CD14-positive monocyte (primary cell): ENCODE results near the gene GNAL. TPM values are rescaled to one million over a fixed set of nuclear protein-coding genes. Genes with fewer than 3 reads are reported as not detected.
"Not testable (repeated sequence)": the region's sequence is repeated elsewhere in the genome, so short reads cannot be mapped to it uniquely, and the experiment has no call there.

ENCODE experiments used
- DNase-seq, 3 donors: peaks; one replicate each; pipeline ENCODE4 v3.0.0-alpha.2; 2011 to 2022
- H2AFZ ChIP-seq: 2 replicates; pipeline ENCODE4 v1.6.0; 2012; ENCODE audit warnings: mild to moderate bottlenecking, low read depth, low read length, inconsistent platforms; ENCODE audit not compliant: insufficient read depth, poor library complexity, severe bottlenecking
- H3K27ac ChIP-seq, 2 donors: 1 replicate in 1 of 2; 2 replicates in 1 of 2; pipeline ENCODE4 v1.5.1; 2012 to 2013; ENCODE audit warnings: low read length in 2 of 2, control low read depth in 1 of 2, inconsistent platforms in 1 of 2, low read depth in 1 of 2, mild to moderate bottlenecking in 1 of 2
- H3K27me3 ChIP-seq, 2 donors: one replicate each; pipeline versions ENCODE4 v1.6.0 to v1.6.1; 2011 to 2013; ENCODE audit warnings: low read length in 2 of 2; ENCODE audit not compliant: control insufficient read depth in 2 of 2, insufficient read depth in 2 of 2
- H3K36me3 ChIP-seq, 2 donors: replicated peaks in 1 of 2; 1 replicate in 1 of 2; 2 replicates in 1 of 2; pipeline versions ENCODE4 v1.5.1 to v1.6.1; 2012 to 2013; ENCODE audit warnings: low read length in 2 of 2, control low read depth in 1 of 2, inconsistent platforms in 1 of 2, mild to moderate bottlenecking in 1 of 2; ENCODE audit not compliant: insufficient read depth in 2 of 2, control insufficient read depth in 1 of 2
- H3K4me1 ChIP-seq, 2 donors: 1 replicate in 1 of 2; 2 replicates in 1 of 2; pipeline versions ENCODE4 v1.5.1 to v1.6.1; 2012 to 2013; ENCODE audit warnings: low read length in 2 of 2, control low read depth in 1 of 2, inconsistent platforms in 1 of 2, mild to moderate bottlenecking in 1 of 2, moderate library complexity in 1 of 2; ENCODE audit not compliant: insufficient read depth in 2 of 2, control insufficient read depth in 1 of 2
- H3K4me2 ChIP-seq: replicated peaks from 2 replicates; pipeline ENCODE3; 2012; ENCODE audit warnings: low read length, moderate library complexity, mild to moderate bottlenecking; ENCODE audit not compliant: poor library complexity, severe bottlenecking; ENCODE audit errors: extremely low read depth
- H3K4me3 ChIP-seq, 3 experiments: fragments of 200-600 bp in 1 of 3; sonication (generic) in 1 of 3; replicated peaks in 1 of 3; 1 replicate in 2 of 3; 2 replicates in 1 of 3; pipeline ENCODE4 v1.5.1; 2011 to 2013; ENCODE audit warnings: low read length in 3 of 3, mild to moderate bottlenecking in 3 of 3, control low read depth in 2 of 3, low read depth in 2 of 3, inconsistent platforms in 1 of 3, moderate library complexity in 1 of 3
- H3K79me2 ChIP-seq: 2 replicates; pipeline ENCODE4 v1.6.0; 2012; ENCODE audit warnings: mild to moderate bottlenecking, control low read depth, inconsistent platforms, low read length, moderate library complexity; ENCODE audit not compliant: insufficient read depth
- H3K9ac ChIP-seq: 2 replicates; pipeline ENCODE4 v1.6.0; 2017; ENCODE audit warnings: low read length, mild to moderate bottlenecking; ENCODE audit not compliant: insufficient read depth, poor library complexity, severe bottlenecking
- H3K9me3 ChIP-seq, 2 donors: replicated peaks in 1 of 2; 1 replicate in 1 of 2; 2 replicates in 1 of 2; pipeline versions ENCODE4 v1.5.1 to v1.6.1; 2012 to 2013; ENCODE audit warnings: low read length in 2 of 2, control low read depth in 1 of 2; ENCODE audit not compliant: control insufficient read depth in 1 of 2, insufficient read depth in 1 of 2
- H4K20me1 ChIP-seq: 2 replicates; pipeline ENCODE4 v1.6.0; 2012; ENCODE audit warnings: mild to moderate bottlenecking, low read length, control low read depth, moderate library complexity; ENCODE audit not compliant: insufficient read depth
- H3K27ac Mint-ChIP-seq, 7 donors: one replicate each; pipeline ENCODE4 v1.8.0; 2020; ENCODE audit warnings: mild to moderate bottlenecking in 7 of 7, mixed read lengths in 7 of 7, moderate library complexity in 6 of 7, inconsistent platforms in 2 of 7
- H3K27me3 Mint-ChIP-seq, 3 donors: one replicate each; pipeline ENCODE4 v1.8.0; 2021 to 2022; ENCODE audit warnings: low read depth in 3 of 3, mild to moderate bottlenecking in 3 of 3, mixed read lengths in 3 of 3, moderate library complexity in 3 of 3, inconsistent platforms in 1 of 3
- H3K36me3 Mint-ChIP-seq, 2 donors: one replicate each; pipeline ENCODE4 v1.8.0; 2020; ENCODE audit warnings: mixed read lengths in 2 of 2, inconsistent platforms in 1 of 2, mild to moderate bottlenecking in 1 of 2
- H3K4me1 Mint-ChIP-seq: one replicate; pipeline ENCODE4 v1.8.0; 2020; ENCODE audit warnings: mild to moderate bottlenecking, mixed read lengths
- H3K4me3 Mint-ChIP-seq, 2 donors: one replicate each; pipeline ENCODE4 v1.8.0; 2020; ENCODE audit warnings: mild to moderate bottlenecking in 2 of 2, mixed read lengths in 2 of 2, moderate library complexity in 1 of 2
- H3K9me3 Mint-ChIP-seq, 7 donors: one replicate each; pipeline ENCODE4 v1.8.0; 2020 to 2022; ENCODE audit warnings: mixed read lengths in 7 of 7, mild to moderate bottlenecking in 6 of 7, moderate library complexity in 6 of 7, inconsistent platforms in 2 of 7
- WGBS: methylation state at CpG from one replicate; pipeline ENCODE4 v1.1.5; 2013; ENCODE audit warnings: missing lambda C conversion rate; ENCODE audit not compliant: insufficient coverage; 5-methylcytosine and 5-hydroxymethylcytosine counted together
- intact Hi-C, 2 donors: fragments of 100-400 bp; cut with micrococcal nuclease; formaldehyde crosslinking; loops; one replicate each; pipeline versions ENCODE4 v1.15.0 to v1.15.1; 2023
- polyA plus RNA-seq, 3 donors: library from polyadenylated mRNA; depleted of rRNA in 1 of 3; unstranded in 2 of 3; stranded (reverse) in 1 of 3; fragments of 300-500 nt in 2 of 3; fragments of >200 nt in 1 of 3; fragmentation: Illumina TruSeq in 2 of 3; gene quantifications; 1 replicate in 2 of 3; 2 replicates in 1 of 3; pipeline ENCODE4 v1.2.3, GENCODE V29; 2012 to 2021
- TF ChIP-seq, protein P1 (sequence below): fragments of 200-600 bp; IDR thresholded peaks from one replicate; pipeline ENCODE4 v1.8.0; 2022; ENCODE audit warnings: antibody characterized with exemption, mild to moderate bottlenecking

GNAL gene
- polyA plus RNA-seq, 3 donors: 0.01 to 0.03 TPM; not detected in 1

DNA sequence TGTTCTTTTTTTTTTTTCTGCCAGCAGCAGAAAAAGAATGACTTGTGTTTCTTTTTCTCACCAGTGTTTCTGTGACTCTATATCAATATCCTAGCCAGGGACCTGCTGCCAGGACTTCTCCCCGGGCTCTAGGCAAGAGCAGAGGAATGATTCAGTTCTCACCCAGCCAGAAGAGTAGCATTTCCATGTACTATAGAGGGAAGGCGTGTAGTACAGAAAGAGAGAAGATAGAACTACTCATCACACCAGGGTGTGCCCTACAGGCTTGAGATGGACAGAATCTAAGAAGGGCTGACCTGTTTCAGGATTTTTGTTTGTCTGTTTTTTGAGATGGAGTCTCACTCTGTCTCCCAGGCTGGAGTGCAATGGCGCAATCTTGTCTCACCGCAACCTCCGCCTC, 230.5 kb downstream of the GNAL start:
- H4K20me1 ChIP-seq, intact Hi-C loops, H3K9me3 ChIP-seq, H3K27me3 Mint-ChIP-seq, H3K36me3 Mint-ChIP-seq, H3K27me3 ChIP-seq, DNase-seq, H3K9ac ChIP-seq, H3K27ac ChIP-seq, H3K36me3 ChIP-seq, H3K4me3 ChIP-seq, H3K4me2 ChIP-seq, H2AFZ ChIP-seq, H3K79me2 ChIP-seq, H3K4me3 Mint-ChIP-seq, H3K9me3 Mint-ChIP-seq: not testable (repeated sequence)
- 20% methylated on average over 1 of the region's 5 CpGs for WGBS
- peaks cover 38 to 51% of the 10 kb centered on the region in 2 donors for H3K4me1 ChIP-seq
- peaks cover 49% of the 10 kb centered on the region for H3K4me1 Mint-ChIP-seq
- peak overlapping the region in 3 of 7 donors; percentile 41 to 73 (median 58) for H3K27ac Mint-ChIP-seq

DNA sequence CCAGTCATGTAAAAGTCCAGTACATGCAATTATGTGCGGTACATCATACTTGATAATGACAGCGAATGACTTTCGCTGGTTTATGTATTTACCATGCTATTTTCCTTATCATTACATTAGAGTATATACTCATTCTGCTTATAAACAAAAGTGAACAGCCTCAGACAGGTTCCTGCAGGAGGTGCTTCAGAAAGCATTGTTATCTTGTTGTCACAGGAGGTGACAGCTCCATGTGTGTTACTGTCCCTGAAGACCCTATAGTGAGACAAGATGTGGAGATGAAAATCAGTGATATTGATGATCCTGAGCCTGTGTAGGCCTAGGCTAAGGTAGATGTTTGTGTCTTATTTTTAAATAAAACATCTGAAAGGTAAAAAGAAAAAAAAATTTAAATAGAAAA, 234.4 kb downstream of the GNAL start:
- no peaks in the 10 kb centered on the region for H3K36me3 ChIP-seq
- WGBS: no CpG with 5 or more reads among the region's 3 CpGs
- H3K4me3 ChIP-seq: no peak overlapping the region
- H2AFZ ChIP-seq: no peak overlapping the region
- H3K4me2 ChIP-seq: no peak overlapping the region
- Mint-ChIP-seq H3K27me3 (peaks cover 0 to under 1% (median 0%) of the 10 kb centered on the region in 3 donors), H3K27ac (no peak overlapping the region), H3K4me3 (no peak overlapping the region), H3K36me3 (no peaks in the 10 kb centered on the region), H3K4me1 (peaks cover 54% of the 10 kb centered on the region), H3K9me3 (peaks cover 0 to 2% (median 0%) of the 10 kb centered on the region in 7 donors)
- H3K9ac ChIP-seq: no peak overlapping the region
- no peak for DNase-seq
- H3K27ac ChIP-seq: no peak overlapping the region
- intact Hi-C loops: no loop called here
- no peaks in the 10 kb centered on the region for H3K79me2 ChIP-seq
- H4K20me1 ChIP-seq: no peaks in the 10 kb centered on the region
- TF ChIP-seq, protein P1, sequence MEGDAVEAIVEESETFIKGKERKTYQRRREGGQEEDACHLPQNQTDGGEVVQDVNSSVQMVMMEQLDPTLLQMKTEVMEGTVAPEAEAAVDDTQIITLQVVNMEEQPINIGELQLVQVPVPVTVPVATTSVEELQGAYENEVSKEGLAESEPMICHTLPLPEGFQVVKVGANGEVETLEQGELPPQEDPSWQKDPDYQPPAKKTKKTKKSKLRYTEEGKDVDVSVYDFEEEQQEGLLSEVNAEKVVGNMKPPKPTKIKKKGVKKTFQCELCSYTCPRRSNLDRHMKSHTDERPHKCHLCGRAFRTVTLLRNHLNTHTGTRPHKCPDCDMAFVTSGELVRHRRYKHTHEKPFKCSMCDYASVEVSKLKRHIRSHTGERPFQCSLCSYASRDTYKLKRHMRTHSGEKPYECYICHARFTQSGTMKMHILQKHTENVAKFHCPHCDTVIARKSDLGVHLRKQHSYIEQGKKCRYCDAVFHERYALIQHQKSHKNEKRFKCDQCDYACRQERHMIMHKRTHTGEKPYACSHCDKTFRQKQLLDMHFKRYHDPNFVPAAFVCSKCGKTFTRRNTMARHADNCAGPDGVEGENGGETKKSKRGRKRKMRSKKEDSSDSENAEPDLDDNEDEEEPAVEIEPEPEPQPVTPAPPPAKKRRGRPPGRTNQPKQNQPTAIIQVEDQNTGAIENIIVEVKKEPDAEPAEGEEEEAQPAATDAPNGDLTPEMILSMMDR: no peak
- peaks cover 21 to 35% of the 10 kb centered on the region in 2 donors for H3K4me1 ChIP-seq
- H3K27me3 ChIP-seq: no peaks in the 10 kb centered on the region
- H3K9me3 ChIP-seq: no peaks in the 10 kb centered on the region
